T-helper 17 cell (primary cell): Measurements from ENCODE around the gene TMEM86B. TPM values are rescaled to one million over a fixed set of nuclear protein-coding genes. Genes with fewer than 3 reads are reported as not detected.

Source experiments
- ATAC-seq: fragments of 150-1000 bp; cut with Tn5 transposase; 2 replicates; pipeline ENCODE4 v1.10.0; 2021; ENCODE audit warnings: mild to moderate bottlenecking, moderate library complexity
- DNase-seq, 3 donors: peaks; one replicate each; pipeline versions ENCODE4 v3.0.0 to v3.0.0-alpha.2; 2020 to 2021
- H3K9me3 ChIP-seq: one replicate; pipeline ENCODE4 v1.7.0; 2013; ENCODE audit warnings: low read length, mild to moderate bottlenecking; ENCODE audit not compliant: control insufficient read depth, poor library complexity, severe bottlenecking
- H3K27ac Mint-ChIP-seq: one replicate; pipeline ENCODE4 v1.8.0; 2022; ENCODE audit warnings: mild to moderate bottlenecking, moderate library complexity, mixed read lengths
- H3K27me3 Mint-ChIP-seq: one replicate; pipeline ENCODE4 v1.8.0; 2022; ENCODE audit warnings: mixed read lengths
- H3K36me3 Mint-ChIP-seq: one replicate; pipeline ENCODE4 v1.8.0; 2022; ENCODE audit warnings: low read depth, mixed read lengths
- H3K4me1 Mint-ChIP-seq: one replicate; pipeline ENCODE4 v1.8.0; 2022; ENCODE audit warnings: mild to moderate bottlenecking, mixed read lengths
- H3K4me3 Mint-ChIP-seq: one replicate; pipeline ENCODE4 v1.8.0; 2022; ENCODE audit warnings: mild to moderate bottlenecking, moderate library complexity, mixed read lengths
- total RNA-seq, 4 donors: library from RNA in 2 of 4; stranded (reverse) in 2 of 4; gene quantifications; one replicate each; pipeline ENCODE4 v1.2.3 and lab custom pipeline; 2022 to 2026

The TMEM86B gene
- total RNA-seq, 2 donors from 2014 or later: 12.4 to 12.8 TPM

DNA sequence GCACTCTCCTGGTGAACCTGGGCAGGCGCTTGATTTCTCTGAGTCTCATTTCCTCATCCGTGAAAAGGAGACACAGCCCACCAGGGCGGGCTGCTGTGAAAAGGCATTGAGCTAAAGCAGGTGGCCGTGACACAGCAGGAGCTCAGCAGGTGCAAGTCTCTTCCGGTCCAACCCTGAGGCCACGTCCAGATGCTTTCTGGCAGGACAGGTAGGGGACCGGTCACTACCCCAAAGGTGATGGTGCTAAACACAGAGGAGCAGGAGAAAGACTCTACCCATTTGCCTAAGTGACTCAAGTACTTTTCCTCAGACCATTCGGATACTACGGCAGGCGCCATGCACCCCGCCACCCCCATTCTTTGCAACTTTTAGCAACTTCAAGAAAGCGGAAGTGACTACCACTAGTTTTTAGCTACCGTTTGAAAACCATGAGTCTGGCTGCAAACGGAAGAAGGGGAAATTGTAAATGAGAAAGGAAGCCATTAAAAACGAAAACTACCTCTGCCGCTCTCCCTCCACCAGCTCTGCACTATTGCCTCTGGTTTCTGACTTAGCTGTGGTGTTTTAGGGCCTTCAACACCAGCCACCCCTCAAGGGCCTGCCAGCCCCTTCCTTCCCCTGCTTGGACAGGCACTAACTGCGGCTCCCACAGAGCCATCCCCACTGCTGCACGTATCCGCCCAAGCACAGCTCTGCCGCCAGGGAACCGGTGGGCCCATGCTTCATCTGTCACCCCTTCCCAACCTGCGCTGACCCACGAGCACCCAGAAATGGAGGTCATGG, 25.5 kb upstream of the TMEM86B start:
- peak overlapping the region; percentile 100 for H3K4me3 Mint-ChIP-seq
- H3K27me3 Mint-ChIP-seq: no peaks in the 10 kb centered on the region
- peak in 1 of 3 donors; percentile 50 for DNase-seq
- peak overlapping the region; percentile 99 for H3K27ac Mint-ChIP-seq
- H3K9me3 ChIP-seq: no peaks in the 10 kb centered on the region
- peak; percentile 48 for ATAC-seq
- peaks cover 4% of the 10 kb centered on the region for H3K36me3 Mint-ChIP-seq
- H3K4me1 Mint-ChIP-seq: peaks cover 63% of the 10 kb centered on the region

DNA sequence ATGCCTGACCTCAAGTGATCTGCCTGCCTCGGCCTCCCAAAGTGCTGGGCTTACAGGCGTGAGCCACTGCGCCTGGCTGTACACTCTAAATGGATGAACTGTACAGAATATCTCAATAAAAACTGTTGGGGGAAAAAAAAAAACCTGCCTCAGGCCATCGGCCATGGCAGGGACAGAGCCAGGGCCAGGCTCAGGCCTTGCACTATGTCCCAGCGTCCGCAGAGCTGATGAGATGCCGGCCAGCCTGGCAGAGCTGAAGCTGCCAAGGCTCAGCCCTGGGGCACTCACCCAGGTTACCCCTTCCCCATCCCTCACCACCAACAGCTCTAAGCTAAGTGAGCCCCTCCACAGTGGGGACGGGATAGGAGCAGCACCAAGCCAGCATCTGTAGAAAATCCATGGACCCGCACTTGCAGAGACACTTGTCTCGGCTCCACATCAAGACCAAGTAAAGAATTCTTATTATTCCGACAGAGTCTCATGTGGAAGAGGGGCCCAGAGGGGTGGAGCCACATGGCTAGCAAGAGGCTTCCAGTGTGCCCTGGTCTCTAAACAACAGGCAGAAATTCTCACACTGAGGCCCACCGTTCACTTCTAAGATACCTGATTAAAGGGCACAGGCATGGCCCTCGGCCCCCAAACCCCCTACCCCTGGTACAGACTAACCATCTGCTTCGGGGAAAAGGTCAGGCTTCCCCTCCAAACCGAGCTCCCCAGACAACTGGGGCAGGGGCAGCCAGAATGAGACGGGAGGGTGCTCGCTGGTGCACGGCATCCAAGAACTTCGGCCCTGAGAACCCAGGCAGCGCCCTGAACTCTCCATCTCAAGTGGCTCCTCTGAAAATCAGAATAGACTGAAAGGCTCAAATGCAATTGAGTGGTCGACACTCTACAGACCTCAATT, 24.4 kb upstream of the TMEM86B start:
- Mint-ChIP-seq H3K27ac (peak overlapping the region; percentile 99), H3K27me3 (no peaks in the 10 kb centered on the region), H3K4me1 (peaks cover 71% of the 10 kb centered on the region), H3K36me3 (peaks cover 2% of the 10 kb centered on the region), H3K4me3 (peak overlapping the region; percentile 100)
- DNase-seq (no peak), ATAC-seq (no peak)
- H3K9me3 ChIP-seq: no peaks in the 10 kb centered on the region

DNA sequence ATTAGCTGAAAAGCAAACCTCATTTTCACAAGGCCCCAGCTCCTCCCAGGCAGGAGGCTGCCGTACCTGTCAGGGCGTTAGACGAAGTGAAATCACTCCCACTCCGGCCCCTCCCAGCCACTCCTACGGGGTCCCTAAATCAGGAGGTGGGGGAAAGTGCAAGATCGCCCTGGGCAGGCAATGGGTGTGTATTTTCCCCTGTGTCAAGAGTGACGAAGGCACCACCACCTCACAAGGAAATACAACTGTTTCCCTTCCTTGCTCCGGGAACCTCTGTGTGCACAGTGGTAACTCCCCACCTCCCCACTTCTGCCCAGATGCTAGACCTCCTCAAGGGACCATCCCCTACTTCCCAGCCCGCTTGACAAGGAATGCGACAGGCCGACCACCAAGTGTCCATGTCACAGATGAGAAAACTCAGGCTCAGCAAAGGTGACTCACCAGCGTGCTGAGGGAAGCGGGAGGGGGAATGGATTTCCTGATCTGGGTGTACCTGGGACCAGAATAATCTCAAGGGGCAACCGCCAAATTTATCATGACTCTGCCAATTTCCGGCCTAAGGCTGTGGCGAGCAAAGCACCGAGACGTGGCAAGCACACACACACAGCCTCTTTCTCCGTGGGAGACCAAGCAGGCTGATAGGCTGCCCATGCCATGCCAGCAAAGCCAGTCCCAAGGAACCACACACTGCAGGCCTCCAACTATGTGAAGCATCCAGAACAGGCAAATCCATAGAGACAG, 22.9 kb upstream of the TMEM86B start:
- peak overlapping the region; percentile 95 for H3K27ac Mint-ChIP-seq
- H3K4me1 Mint-ChIP-seq: peaks cover 58% of the 10 kb centered on the region

DNA sequence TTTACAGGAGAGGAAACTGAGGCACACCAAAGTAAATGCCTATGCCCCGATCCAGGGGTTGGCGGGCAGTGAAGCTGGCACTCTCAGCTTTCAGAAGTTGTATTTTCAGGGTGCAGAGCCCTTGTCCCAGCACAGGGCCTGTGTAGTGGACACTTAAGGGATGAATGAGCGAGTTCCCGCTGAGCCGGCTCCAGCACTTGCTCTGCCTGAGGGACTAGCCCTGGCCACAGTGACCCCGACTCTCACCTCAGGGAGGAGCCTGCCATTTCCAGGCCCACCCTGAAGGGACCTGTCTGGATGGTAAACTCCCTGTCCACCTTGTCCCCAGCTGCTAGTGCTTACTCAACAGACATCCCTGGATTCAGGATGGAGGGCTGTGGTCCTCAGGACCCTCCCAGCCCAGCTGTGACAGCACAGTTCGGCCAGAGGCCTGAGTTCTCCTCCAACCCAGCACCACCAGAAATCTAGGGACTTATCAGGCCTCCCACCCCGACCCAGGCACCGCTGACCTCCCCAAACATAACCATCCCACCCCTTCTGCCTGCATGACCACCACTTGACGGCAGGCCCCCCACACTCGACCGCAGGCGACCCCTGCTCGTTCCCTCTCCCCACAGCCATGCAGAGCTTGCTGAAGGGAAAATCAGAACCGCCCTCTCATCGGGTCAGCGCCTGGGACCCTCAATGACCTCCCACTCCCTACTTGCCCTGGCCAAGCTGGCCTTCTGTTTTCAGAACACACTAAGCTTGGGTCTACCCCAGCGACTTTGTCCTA, 21.9 kb upstream of the TMEM86B start:
- ATAC-seq (no peak), DNase-seq (no peak)
- Mint-ChIP-seq H3K27me3 (no peaks in the 10 kb centered on the region), H3K4me1 (peaks cover 47% of the 10 kb centered on the region), H3K4me3 (peak overlapping the region; percentile 88), H3K36me3 (no peaks in the 10 kb centered on the region), H3K27ac (peak overlapping the region; percentile 95)
- no peaks in the 10 kb centered on the region for H3K9me3 ChIP-seq

More for the DNA sequence above, 22.9 kb upstream of the TMEM86B start:
- no peaks in the 10 kb centered on the region for H3K9me3 ChIP-seq
- peak in 1 of 3 donors; percentile 41 for DNase-seq
- ATAC-seq: peak; percentile 20
- H3K4me3 Mint-ChIP-seq: peak overlapping the region; percentile 88
- no peaks in the 10 kb centered on the region for H3K36me3 Mint-ChIP-seq
- H3K27me3 Mint-ChIP-seq: no peaks in the 10 kb centered on the region

DNA sequence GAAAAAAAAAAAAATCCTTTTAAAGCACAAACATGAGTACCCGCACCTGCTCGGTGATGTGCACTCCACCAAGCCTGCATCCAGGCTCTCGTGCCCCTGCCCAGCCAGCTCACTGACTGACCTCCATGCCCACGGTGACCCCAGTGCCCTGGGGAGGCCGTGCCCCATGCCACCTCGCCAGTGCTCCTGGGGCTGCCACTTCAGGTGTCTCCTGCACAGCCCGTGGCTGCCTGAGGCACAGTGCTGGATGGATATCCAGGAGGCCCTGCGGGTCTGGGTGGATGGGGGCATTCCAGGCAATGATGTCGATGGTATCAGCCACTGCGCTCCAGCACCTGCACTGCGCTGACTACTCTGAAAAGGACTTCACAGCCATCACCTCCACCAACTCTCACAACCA, 21.3 kb upstream of the TMEM86B start:
- H3K9me3 ChIP-seq: no peaks in the 10 kb centered on the region
- no peaks in the 10 kb centered on the region for H3K36me3 Mint-ChIP-seq
- DNase-seq (no peak), ATAC-seq (no peak)
- H3K4me1 Mint-ChIP-seq: peaks cover 45% of the 10 kb centered on the region
- no peak overlapping the region for H3K4me3 Mint-ChIP-seq
- no peak overlapping the region for H3K27ac Mint-ChIP-seq
- H3K27me3 Mint-ChIP-seq: no peaks in the 10 kb centered on the region

DNA sequence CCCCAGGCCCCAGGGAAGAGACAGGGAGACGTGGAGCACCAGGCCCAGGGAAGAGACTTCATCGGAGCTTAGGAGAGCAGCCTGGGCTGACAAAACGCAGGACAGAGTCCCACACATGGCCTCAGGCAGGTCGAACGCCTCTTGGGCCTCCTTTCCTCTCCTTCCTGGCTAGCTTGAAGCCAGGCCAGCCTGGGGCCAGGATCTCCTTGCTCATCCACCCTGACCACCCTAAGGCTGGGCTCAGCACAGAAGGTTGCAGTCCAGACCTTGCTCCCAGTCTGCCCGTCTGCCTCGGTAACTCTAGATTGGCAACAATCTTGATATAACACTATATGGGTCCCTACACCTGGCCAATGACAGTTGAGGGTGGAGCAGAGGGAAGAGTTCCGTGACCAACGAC, 20.1 kb upstream of the TMEM86B start:
- DNase-seq: no peak
- no peak for ATAC-seq
- H3K4me3 Mint-ChIP-seq: peak overlapping the region; percentile 49
- no peaks in the 10 kb centered on the region for H3K9me3 ChIP-seq
- H3K4me1 Mint-ChIP-seq: peaks cover 34% of the 10 kb centered on the region
- H3K36me3 Mint-ChIP-seq: no peaks in the 10 kb centered on the region
- peak overlapping the region; percentile 83 for H3K27ac Mint-ChIP-seq
- no peaks in the 10 kb centered on the region for H3K27me3 Mint-ChIP-seq

DNA sequence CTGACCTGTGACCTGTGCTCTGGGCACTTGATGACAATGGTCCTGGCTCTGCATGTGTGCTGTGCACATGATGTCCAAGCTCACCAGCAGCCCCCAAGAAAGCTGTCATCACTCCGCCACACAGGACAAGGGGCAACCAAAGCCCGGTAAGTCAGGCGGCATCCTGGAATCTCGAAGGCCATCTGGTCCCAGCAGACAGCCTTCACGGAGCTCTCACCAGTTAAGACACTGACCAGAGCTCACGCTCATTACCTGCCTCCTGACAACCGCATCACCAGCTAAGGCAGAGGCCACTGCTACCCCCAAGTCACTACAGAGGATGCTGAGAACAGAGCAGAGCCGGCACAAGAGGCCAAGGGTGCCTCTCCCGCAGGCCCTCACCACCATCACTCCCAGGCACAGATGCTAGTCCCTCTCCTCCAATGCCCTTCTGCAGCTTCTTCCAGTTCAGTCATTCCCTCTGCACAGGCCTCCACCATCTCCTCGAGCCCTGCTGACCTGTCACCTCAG, 19.7 kb upstream of the TMEM86B start:
- H3K27ac Mint-ChIP-seq: peak overlapping the region; percentile 83
- peaks cover 31% of the 10 kb centered on the region for H3K4me1 Mint-ChIP-seq
- H3K9me3 ChIP-seq: no peaks in the 10 kb centered on the region
- H3K27me3 Mint-ChIP-seq: no peaks in the 10 kb centered on the region
- DNase-seq (no peak), ATAC-seq (no peak)
- H3K4me3 Mint-ChIP-seq: no peak overlapping the region
- H3K36me3 Mint-ChIP-seq: peaks cover 2% of the 10 kb centered on the region

DNA sequence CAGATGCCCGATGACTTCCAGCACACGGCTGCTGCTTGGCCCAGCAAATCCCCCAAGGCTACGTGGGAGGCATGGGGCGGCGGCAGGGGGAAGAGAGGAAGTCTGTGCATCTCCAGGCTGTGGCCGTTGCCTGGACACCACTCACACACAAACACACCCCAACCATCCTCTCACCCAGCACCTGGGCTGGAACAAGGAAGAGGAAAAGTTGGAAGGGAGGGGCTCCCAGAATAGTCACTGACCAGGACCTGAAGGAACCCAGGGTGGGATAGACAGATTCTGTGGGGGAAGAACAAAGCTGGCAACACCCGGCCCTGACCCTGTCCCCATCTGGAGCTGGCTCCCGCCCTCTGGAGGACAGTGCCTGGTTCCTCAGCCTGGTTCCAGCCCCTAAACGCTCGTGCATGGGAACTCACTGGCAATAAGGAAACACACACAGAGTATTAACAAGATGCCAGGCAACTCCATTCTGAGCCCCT, 19.1 kb upstream of the TMEM86B start:
- ATAC-seq: no peak
- DNase-seq: no peak
- peaks cover 32% of the 10 kb centered on the region for H3K4me1 Mint-ChIP-seq
- peak overlapping the region; percentile 21 for H3K27ac Mint-ChIP-seq
- no peak overlapping the region for H3K4me3 Mint-ChIP-seq
- peaks cover 2% of the 10 kb centered on the region for H3K36me3 Mint-ChIP-seq
- no peaks in the 10 kb centered on the region for H3K9me3 ChIP-seq
- H3K27me3 Mint-ChIP-seq: no peaks in the 10 kb centered on the region

DNA sequence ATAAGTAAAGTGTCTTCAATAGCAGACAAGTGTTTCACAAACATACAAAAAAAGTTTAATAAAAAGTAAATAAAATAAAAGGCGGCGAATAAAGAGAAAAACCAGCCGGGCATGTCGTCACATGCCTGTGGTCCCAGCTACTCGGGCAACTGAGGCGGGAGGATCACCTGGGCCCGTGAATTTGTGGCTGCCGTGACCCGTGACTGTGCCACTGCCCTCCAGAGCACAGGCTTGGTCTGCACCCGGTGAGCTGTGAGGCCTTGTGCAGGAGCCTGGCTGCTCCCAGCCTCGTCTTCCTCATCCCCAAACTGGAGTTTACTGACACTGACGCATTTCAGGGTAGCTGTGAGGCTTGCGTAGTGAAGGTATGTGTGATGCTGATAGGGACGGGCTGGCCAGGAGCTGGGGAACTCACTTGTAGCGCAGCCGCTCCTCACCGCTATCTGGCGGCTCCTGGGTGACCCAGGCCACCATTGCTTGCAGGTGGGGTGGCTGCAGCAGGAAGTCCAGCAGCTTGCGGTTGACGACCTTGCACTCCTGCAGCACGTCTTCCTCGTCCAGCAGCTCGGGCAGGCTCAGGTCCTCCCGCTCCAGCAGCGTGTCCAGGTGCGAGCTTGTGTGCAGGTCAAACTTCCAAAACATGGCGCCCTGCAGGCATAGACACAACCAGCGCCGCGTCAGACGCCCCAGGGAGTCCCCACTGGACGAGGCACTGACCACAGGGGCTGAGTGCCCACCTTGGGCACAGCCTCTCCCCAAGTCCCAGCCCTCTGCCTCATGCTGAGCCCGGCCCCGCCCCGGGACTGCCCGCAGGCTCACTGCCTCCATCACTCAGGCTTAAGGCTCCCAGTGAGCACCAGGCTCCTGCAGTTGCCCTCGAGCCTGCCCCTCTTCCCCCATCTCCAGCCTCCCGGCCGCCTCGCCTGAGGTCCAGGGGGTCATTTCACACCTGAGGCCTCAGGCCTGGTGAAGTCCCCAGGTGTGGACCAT, 18.2 kb upstream of the TMEM86B start:
- Mint-ChIP-seq H3K4me1 (peaks cover 29% of the 10 kb centered on the region), H3K27me3 (no peaks in the 10 kb centered on the region), H3K4me3 (no peak overlapping the region), H3K36me3 (peaks cover 2% of the 10 kb centered on the region), H3K27ac (peak overlapping the region; percentile 21)
- ATAC-seq (no peak), DNase-seq (no peak)
- no peaks in the 10 kb centered on the region for H3K9me3 ChIP-seq

DNA sequence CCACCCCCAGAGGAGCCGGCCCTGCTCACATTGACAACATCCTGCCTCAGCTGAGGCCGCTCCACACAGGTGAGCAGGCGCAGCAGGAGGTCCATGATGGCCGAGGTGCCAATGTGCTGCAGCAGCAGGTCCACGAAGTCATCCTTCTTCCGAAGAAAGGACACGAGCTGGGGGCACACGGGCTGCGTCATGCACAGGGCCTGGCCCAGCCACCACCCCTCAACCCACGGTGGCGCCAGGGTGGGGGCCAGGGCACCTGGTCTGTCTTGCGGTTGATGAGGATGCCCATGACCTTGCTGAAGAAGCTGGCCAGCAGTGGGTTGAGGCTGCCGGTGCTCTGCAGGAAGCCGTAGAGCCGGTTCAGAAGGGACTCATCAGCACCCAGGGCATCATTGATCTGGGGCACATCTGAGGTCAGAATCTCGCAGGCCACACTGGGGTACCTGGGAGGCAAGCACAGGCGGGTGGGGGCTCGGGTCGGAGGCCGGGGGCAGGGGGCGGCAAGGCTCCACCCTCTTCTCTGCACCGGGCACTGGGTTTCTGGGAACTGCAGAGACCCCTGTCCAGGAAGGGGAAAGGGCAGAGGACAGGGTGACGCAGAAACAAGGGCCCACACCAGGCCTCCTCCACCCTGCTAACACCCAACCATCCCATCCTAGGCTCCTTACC, 16.8 kb upstream of the TMEM86B start:
- Mint-ChIP-seq H3K4me1 (peaks cover 15% of the 10 kb centered on the region), H3K27me3 (no peaks in the 10 kb centered on the region), H3K27ac (no peak overlapping the region), H3K4me3 (no peak overlapping the region), H3K36me3 (peaks cover 7% of the 10 kb centered on the region)
- no peak for DNase-seq
- no peaks in the 10 kb centered on the region for H3K9me3 ChIP-seq
- ATAC-seq: no peak
